DOHH2 (cell line): ENCODE data around the gene PEX6.
"Not testable (repeated sequence)": the region's sequence is repeated elsewhere in the genome, so short reads cannot be mapped to it uniquely, and the experiment has no call there.

Experiments
- H3F3A ChIP-seq: fragments of 200-600 bp; sonication (generic), shearing (Covaris generic); 2 replicates; pipeline ENCODE4 v1.6.0; 2016; ENCODE audit warnings: antibody characterized with exemption, mild to moderate bottlenecking; ENCODE audit not compliant: control insufficient read depth, insufficient read depth
- H3K27ac ChIP-seq: fragments of 200-600 bp; sonication (generic); 2 replicates; pipeline ENCODE4 v1.5.1; 2014; ENCODE audit warnings: low read depth, mild to moderate bottlenecking, low read length, moderate library complexity
- H3K27me3 ChIP-seq: fragments of 200-600 bp; sonication (generic); 2 replicates; pipeline ENCODE4 v1.6.1; 2014; ENCODE audit warnings: mild to moderate bottlenecking, low read length, mixed read lengths; ENCODE audit not compliant: control insufficient read depth
- H3K36me3 ChIP-seq: fragments of 200-600 bp; sonication (generic); 2 replicates; pipeline ENCODE4 v1.6.1; 2014; ENCODE audit warnings: mild to moderate bottlenecking, low read length, moderate library complexity, mixed read lengths; ENCODE audit not compliant: control insufficient read depth
- H3K4me1 ChIP-seq: fragments of 200-600 bp; sonication (generic); 2 replicates; pipeline ENCODE4 v1.6.1; 2014; ENCODE audit warnings: mild to moderate bottlenecking, low read length, mixed read lengths; ENCODE audit not compliant: control insufficient read depth
- H3K4me2 ChIP-seq: fragments of 200-600 bp; sonication (generic); 2 replicates; pipeline ENCODE4 v1.6.0; 2014; ENCODE audit warnings: mild to moderate bottlenecking, low read length, moderate library complexity
- H3K4me3 ChIP-seq: fragments of 200-600 bp; sonication (generic); 2 replicates; pipeline ENCODE4 v1.5.1; 2014; ENCODE audit warnings: mild to moderate bottlenecking, low read length, mixed read lengths
- H3K79me2 ChIP-seq: fragments of 200-600 bp; sonication (generic); 2 replicates; pipeline ENCODE4 v1.6.1; 2014; ENCODE audit warnings: mild to moderate bottlenecking, low read length, mixed read lengths; ENCODE audit not compliant: control insufficient read depth
- H3K9me2 ChIP-seq: fragments of 200-600 bp; sonication (generic); replicated peaks from 2 replicates; pipeline ENCODE4 v1.6.1; 2014; ENCODE audit warnings: mild to moderate bottlenecking, low read length, mixed read lengths; ENCODE audit not compliant: control insufficient read depth
- H3K9me3 ChIP-seq: fragments of 200-600 bp; sonication (generic); 2 replicates; pipeline ENCODE4 v1.6.1; 2014; ENCODE audit warnings: antibody characterized with exemption, low read length, mixed read lengths; ENCODE audit not compliant: control insufficient read depth, insufficient read depth
- H4K20me1 ChIP-seq: fragments of 200-600 bp; sonication (generic); 2 replicates; pipeline ENCODE4 v1.6.0; 2014; ENCODE audit warnings: low read depth, mild to moderate bottlenecking, antibody characterized with exemption, low read length, moderate library complexity; ENCODE audit not compliant: control insufficient read depth, insufficient read depth
- EZH2phosphoT487 ChIP-seq: fragments of 200-600 bp; sonication (generic); IDR thresholded peaks from 2 replicates; pipeline ENCODE4 v1.6.1; 2017; ENCODE audit warnings: borderline replicate concordance, mild to moderate bottlenecking, antibody characterized with exemption, low read length, moderate library complexity, mixed read lengths
- TF ChIP-seq, protein P1 (sequence below): fragments of 200-600 bp; sonication (generic); IDR thresholded peaks from one replicate; pipeline ENCODE4 v1.5.1; 2014; ENCODE audit warnings: antibody characterized with exemption, mild to moderate bottlenecking, low read depth, low read length; ENCODE audit not compliant: poor library complexity, severe bottlenecking

Gene PEX6

DNA sequence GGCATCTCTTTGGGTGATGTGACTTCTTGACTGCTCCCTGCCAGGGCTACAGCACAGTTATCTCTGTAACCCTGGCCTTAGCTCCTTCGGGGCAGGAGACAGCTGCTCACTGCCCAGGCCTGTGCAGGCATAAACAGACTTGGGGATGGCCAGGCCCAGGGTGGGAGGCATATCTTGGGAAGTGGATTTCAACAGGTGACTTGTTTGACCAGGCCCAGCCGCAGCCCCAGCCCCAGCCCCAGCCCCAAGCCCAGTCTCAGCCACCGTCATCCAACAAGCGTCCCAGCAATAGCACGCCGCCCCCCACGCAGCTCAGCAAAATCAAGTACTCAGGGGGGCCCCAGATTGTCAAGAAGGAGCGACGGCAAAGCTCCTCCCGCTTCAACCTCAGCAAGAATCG, 27.3 kb upstream of the PEX6 start:
- TF ChIP-seq, protein P1, sequence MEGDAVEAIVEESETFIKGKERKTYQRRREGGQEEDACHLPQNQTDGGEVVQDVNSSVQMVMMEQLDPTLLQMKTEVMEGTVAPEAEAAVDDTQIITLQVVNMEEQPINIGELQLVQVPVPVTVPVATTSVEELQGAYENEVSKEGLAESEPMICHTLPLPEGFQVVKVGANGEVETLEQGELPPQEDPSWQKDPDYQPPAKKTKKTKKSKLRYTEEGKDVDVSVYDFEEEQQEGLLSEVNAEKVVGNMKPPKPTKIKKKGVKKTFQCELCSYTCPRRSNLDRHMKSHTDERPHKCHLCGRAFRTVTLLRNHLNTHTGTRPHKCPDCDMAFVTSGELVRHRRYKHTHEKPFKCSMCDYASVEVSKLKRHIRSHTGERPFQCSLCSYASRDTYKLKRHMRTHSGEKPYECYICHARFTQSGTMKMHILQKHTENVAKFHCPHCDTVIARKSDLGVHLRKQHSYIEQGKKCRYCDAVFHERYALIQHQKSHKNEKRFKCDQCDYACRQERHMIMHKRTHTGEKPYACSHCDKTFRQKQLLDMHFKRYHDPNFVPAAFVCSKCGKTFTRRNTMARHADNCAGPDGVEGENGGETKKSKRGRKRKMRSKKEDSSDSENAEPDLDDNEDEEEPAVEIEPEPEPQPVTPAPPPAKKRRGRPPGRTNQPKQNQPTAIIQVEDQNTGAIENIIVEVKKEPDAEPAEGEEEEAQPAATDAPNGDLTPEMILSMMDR, result no peak
- TF ChIP-seq EZH2phosphoT487, result no peak

DNA sequence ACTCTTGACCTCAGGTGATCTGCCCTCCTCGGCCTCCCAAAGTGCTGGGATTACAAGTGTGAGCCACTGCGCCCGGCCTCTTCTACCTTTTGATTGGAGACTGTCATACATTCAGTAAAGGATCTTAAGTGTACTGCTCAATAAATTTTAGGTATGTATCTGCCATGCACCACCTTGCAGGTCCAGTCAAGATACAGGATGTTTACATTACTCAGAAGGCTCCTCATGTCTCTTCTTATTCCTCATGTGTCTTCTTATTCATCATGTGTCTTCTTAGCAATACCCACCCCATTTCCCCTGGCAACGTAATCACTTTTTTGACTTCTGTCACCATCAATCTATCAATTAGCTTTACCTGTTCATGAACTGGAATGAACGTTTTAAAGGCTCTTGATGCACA, 26.9 kb upstream of the PEX6 start:
- Histone ChIP-seq H3K9me3 (no peaks in the 10 kb centered on the region), H3K36me3 (peaks cover 39% of the 10 kb centered on the region), H3K27me3 (no peaks in the 10 kb centered on the region), H3K9me2 (no peaks in the 10 kb centered on the region), H3K27ac (no peak overlapping the region), H3F3A (no peaks in the 10 kb centered on the region), H3K4me3 (no peak overlapping the region), H4K20me1 (no peaks in the 10 kb centered on the region), H3K4me2 (no peak overlapping the region), H3K4me1 (0 out of 2 replicates have a peak, but pooled peaks cover 4% of the 10 kb centered on the region), H3K79me2 (no peaks in the 10 kb centered on the region)
- no peak for TF ChIP-seq EZH2phosphoT487
- TF ChIP-seq, protein P1, result no peak

More for the DNA sequence above, 27.3 kb upstream of the PEX6 start:
- H3K36me3 ChIP-seq, result peaks cover 43% of the 10 kb centered on the region
- H3K9me2 ChIP-seq, result no peaks in the 10 kb centered on the region
- no peak overlapping the region for H3K4me3 ChIP-seq
- no peaks in the 10 kb centered on the region for H4K20me1 ChIP-seq
- H3F3A ChIP-seq, result no peaks in the 10 kb centered on the region
- H3K4me2 ChIP-seq, result no peak overlapping the region
- 0 out of 2 replicates have a peak, but pooled peaks cover 4% of the 10 kb centered on the region for H3K4me1 ChIP-seq
- H3K27me3 ChIP-seq, result no peaks in the 10 kb centered on the region
- no peaks in the 10 kb centered on the region for H3K79me2 ChIP-seq
- no peaks in the 10 kb centered on the region for H3K9me3 ChIP-seq
- H3K27ac ChIP-seq, result no peak overlapping the region

DNA sequence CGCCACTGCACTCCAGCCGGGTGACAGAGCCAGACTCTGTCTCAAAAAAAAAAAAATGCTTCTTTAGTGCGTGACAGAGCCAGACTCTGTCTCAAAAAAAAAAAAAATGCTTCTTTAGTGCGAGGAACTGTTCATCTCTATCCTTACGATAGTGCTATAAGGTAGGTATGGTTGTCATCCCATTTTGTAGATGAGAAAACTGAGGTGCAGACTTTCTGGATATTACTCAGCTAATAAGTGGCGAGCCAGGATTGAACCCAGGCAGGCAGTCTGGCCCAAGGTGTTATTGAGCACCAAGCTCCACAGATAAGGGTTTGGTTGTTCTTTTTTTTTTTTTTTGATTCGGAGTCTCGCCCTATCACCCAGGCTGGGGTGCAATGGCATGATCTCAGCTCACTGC, 22.9 kb upstream of the PEX6 start:
- H3K4me1 ChIP-seq, result no peaks in the 10 kb centered on the region
- no peaks in the 10 kb centered on the region for H4K20me1 ChIP-seq
- no peaks in the 10 kb centered on the region for H3K27me3 ChIP-seq
- no peak overlapping the region for H3K4me3 ChIP-seq
- H3K79me2 ChIP-seq, result no peaks in the 10 kb centered on the region
- TF ChIP-seq, protein P1, result no peak
- no peak for TF ChIP-seq EZH2phosphoT487
- H3F3A ChIP-seq, result peaks cover under 1% of the 10 kb centered on the region; the same call in 1 of the 2 replicates
- no peaks in the 10 kb centered on the region for H3K9me2 ChIP-seq
- H3K27ac ChIP-seq, result no peak overlapping the region
- H3K9me3 ChIP-seq, result no peaks in the 10 kb centered on the region
- H3K36me3 ChIP-seq, result peaks cover 2% of the 10 kb centered on the region; the same call in 1 of the 2 replicates
- H3K4me2 ChIP-seq, result no peak overlapping the region

DNA sequence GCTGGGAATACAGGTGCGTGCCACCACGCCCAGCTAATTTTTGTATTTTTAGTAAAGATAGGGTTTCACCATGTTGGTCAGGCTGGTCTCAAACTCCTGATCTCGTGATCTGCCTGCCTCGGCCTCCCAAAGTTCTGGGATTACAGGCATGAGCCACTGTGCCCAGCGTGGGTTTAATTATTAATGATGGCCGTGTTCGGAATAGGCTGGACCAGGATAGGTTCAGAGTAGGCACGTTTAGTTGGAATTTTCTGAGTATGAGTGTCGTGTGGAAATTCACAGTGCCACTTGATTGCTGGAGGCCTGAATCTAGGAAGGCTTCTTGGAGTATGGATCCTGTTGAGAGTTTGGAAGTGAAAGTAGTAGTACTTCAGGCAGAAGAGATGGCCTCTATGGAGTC, 19.2 kb upstream of the PEX6 start:
- not testable (repeated sequence) for H3F3A ChIP-seq, H3K9me3 ChIP-seq, H3K4me2 ChIP-seq, H3K36me3 ChIP-seq, H3K9me2 ChIP-seq, H3K4me3 ChIP-seq, H3K4me1 ChIP-seq, H4K20me1 ChIP-seq, H3K27ac ChIP-seq, H3K79me2 ChIP-seq, H3K27me3 ChIP-seq
